SK-N-MC (cell line): ENCODE measurements around the gene GOLPH3.
"Not testable (repeated sequence)": the region's sequence is repeated elsewhere in the genome, so short reads cannot be mapped to it uniquely, and the experiment has no call there.

Experiments
- DNase-seq: peaks from one replicate; pipeline ENCODE4 v3.0.0-alpha.2; 2011; ENCODE audit warnings: low read depth, low spot score
- H3K27ac ChIP-seq: fragments of 200-600 bp; sonication (generic); 2 replicates; pipeline ENCODE4 v1.5.1; 2016; ENCODE audit warnings: mixed run types
- H3K36me3 ChIP-seq: fragments of 200-600 bp; sonication (generic); 2 replicates; pipeline ENCODE4 v1.6.1; 2017; ENCODE audit warnings: antibody characterized with exemption, low read length, mixed read lengths; ENCODE audit not compliant: insufficient read depth
- H3K4me3 ChIP-seq: fragments of 200-600 bp; sonication (generic); 2 replicates; pipeline ENCODE4 v1.5.1; 2016
- H3K9ac ChIP-seq: fragments of 200-600 bp; sonication (generic); 2 replicates; pipeline ENCODE4 v1.8.0; 2017; ENCODE audit warnings: mixed run types, mixed read lengths; ENCODE audit not compliant: insufficient read length
- H3K9me3 ChIP-seq: fragments of 200-600 bp; sonication (generic); 2 replicates; pipeline ENCODE4 v1.6.1; 2017; ENCODE audit warnings: low read depth, mild to moderate bottlenecking, antibody characterized with exemption, low read length, moderate library complexity, mixed read lengths
- EZH2 ChIP-seq: fragments of 200-600 bp; sonication (generic); IDR thresholded peaks from one replicate; pipeline ENCODE4 v1.6.1; 2017; ENCODE audit warnings: antibody characterized with exemption
- FOXP2 ChIP-seq: optimal IDR thresholded peaks from 2 replicates; pipeline ENCODE3; 2011; ENCODE audit warnings: mild to moderate bottlenecking, moderate library complexity; ENCODE audit not compliant: insufficient read depth; ENCODE audit errors: extremely low read length, control extremely low read depth
- POLR2AphosphoS5 ChIP-seq: IDR thresholded peaks from 2 replicates; pipeline ENCODE4 v1.6.1; 2012; ENCODE audit warnings: mild to moderate bottlenecking, low read depth, low read length, borderline replicate concordance

Gene GOLPH3

GRCh38 chr5:32174011-32174870, at the start of gene GOLPH3:
TSS of gene GOLPH3 (minus strand) at chr5:32174319. CDS start at chr5:32174034, 285 bp downstream.
- Histone ChIP-seq H3K27ac (peak within 1 kb of the TSS; percentile 93), H3K9me3 (no peaks in the 10 kb centered on the region), H3K9ac (peak within 1 kb of the TSS; percentile 99), H3K36me3 (peaks cover 19% of the 10 kb centered on the region), H3K4me3 (peak within 1 kb of the TSS; percentile 88)
- DNase-seq, result no peak
- TF ChIP-seq EZH2 (no peak), FOXP2 (peak; percentile 69), POLR2AphosphoS5 (peak; percentile 94)

DNA sequence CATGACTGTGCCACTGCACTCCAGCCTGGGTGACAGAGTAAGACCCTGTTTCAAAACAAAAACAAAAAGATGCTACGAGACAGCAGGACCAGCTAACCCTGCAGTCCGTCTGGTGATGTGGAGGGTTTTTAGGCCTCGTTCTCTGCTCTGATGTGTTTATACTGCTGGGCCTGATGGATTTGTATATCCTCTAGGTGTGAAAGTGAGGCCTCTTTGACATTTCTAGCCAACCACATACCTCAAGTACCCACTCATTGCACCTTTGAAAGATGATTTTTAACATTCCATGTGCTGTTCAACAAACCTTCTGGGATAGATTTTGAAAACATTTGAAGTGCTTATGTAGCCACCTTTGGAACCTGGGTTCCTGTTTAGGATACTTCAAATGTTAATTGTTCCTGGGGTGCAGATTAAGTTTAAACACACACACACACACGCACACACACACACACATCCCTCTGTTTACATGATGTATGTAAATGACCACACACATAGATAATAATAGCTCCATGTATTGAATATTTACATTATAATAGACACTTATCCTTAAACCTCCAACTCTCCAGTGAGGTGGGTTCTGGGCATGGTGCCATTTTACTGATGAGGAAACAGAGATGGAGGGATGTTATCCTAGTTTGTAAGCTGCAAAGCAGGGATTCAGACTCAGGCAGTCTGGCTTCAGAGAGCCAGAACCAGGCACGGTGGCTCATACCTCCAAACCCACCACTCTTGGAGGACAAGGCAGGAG, 48.8 kb upstream of the GOLPH3 start:
- Histone ChIP-seq H3K36me3 (no peaks in the 10 kb centered on the region), H3K9ac (no peak overlapping the region), H3K27ac (no peak overlapping the region), H3K9me3 (no peaks in the 10 kb centered on the region), H3K4me3 (no peak overlapping the region)
- TF ChIP-seq FOXP2 (no peak), EZH2 (no peak), POLR2AphosphoS5 (no peak)
- DNase-seq, result no peak

DNA sequence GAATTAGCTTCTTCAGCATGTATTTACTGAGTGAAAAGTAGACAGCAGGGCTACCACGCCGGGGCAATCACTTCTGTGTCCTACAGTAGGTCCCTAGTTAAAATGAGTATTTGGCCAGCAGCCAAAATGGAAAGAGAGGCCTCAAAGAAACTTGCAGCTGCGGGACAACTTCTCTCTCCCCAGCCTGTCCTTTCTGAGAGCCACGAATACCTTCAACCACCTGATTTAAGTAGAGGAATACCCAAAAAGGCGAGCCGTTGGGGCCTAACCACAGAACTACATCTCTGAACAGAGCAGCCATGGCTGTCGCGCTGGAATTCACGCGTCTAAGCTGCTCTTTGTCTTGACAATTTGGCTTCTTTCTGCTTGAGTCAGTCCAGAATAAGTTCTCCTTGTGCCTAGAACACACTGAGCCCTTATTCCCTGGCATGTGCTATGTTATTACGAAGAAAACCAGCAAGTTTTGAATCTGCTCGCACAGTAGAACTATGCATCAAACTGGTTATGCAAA, 43.8 kb upstream of the GOLPH3 start:
- Histone ChIP-seq H3K27ac (peak overlapping the region; percentile 63), H3K9me3 (no peaks in the 10 kb centered on the region), H3K36me3 (no peaks in the 10 kb centered on the region), H3K9ac (peak overlapping the region; percentile 29), H3K4me3 (no peak overlapping the region)
- DNase-seq, result no peak
- no peak for TF ChIP-seq EZH2
- no peak for TF ChIP-seq FOXP2
- TF ChIP-seq POLR2AphosphoS5, result no peak; the same call in 1 of the 2 replicates

GRCh38 chr5:32214344-32214743, 40.2 kb upstream of the GOLPH3 start:
- not testable (repeated sequence) for H3K36me3 ChIP-seq, H3K4me3 ChIP-seq, H3K27ac ChIP-seq, H3K9ac ChIP-seq, H3K9me3 ChIP-seq, DNase-seq

- no peaks in the 10 kb centered on the region for H3K9me3 ChIP-seq
- no peak overlapping the region for H3K4me3 ChIP-seq
- no peak overlapping the region for H3K27ac ChIP-seq
- H3K9ac ChIP-seq, result no peak overlapping the region
- TF ChIP-seq FOXP2 (no peak), EZH2 (no peak), POLR2AphosphoS5 (no peak)
- H3K36me3 ChIP-seq, result no peaks in the 10 kb centered on the region
- no peak for DNase-seq
Measured at GRCh38 chr5:32210151-32210550, 36.0 kb upstream of the GOLPH3 start.

DNA sequence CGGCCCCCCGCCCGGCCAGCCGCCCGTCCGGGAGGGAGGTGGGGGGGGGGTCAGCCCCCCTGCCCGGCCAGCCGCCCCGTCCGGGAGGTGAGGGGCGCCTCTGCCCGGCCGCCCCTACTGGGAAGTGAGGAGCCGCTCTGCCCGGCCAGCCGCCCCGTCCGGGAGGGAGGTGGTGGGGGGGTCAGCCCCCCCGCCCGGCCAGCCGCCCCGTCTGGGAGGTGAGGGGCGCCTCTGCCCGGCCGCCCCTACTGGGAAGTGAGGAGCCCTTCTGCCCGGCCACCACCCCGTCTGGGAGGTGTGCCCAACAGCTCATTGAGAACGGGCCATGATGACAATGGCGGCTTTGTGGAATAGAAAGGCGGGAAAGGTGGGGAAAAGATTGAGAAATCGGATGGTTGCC, 34.7 kb upstream of the GOLPH3 start:
- DNase-seq, H3K9ac ChIP-seq, H3K36me3 ChIP-seq, H3K27ac ChIP-seq, H3K9me3 ChIP-seq, H3K4me3 ChIP-seq: not testable (repeated sequence)

GRCh38 chr5:32207355-32207634, 33.2 kb upstream of the GOLPH3 start:
- Histone ChIP-seq H3K9me3 (no peaks in the 10 kb centered on the region), H3K4me3 (0 out of 2 replicates have a peak overlapping the region, but pooled peaks have one; percentile 34), H3K9ac (peak overlapping the region; percentile 63), H3K36me3 (no peaks in the 10 kb centered on the region), H3K27ac (peak overlapping the region; percentile 95)
- no peak for DNase-seq
- TF ChIP-seq EZH2, result no peak
- no peak for TF ChIP-seq POLR2AphosphoS5
- TF ChIP-seq FOXP2, result no peak

- DNase-seq, result peak; percentile 28
- Histone ChIP-seq H3K36me3 (no peaks in the 10 kb centered on the region), H3K27ac (peak overlapping the region; percentile 95), H3K9me3 (no peaks in the 10 kb centered on the region), H3K4me3 (0 out of 2 replicates have a peak overlapping the region, but pooled peaks have one; percentile 34), H3K9ac (peak overlapping the region; percentile 63)
- TF ChIP-seq FOXP2 (no peak), POLR2AphosphoS5 (no peak), EZH2 (no peak)
Measured at GRCh38 chr5:32206509-32207354, 32.6 kb upstream of the GOLPH3 start.
